Astrocyte of the cerebellum (primary cell): ENCODE measurements around the gene PLXNA2.
A peak's percentile ranks its signal among the peaks of the same experiment; 100 is the strongest.

Experiments
- DNase-seq: peaks from one replicate; pipeline ENCODE4 v3.0.0-alpha.2; 2011; ENCODE audit warnings: low read depth
- H3K4me3 ChIP-seq: 2 replicates; pipeline ENCODE4 v1.5.1; 2011; ENCODE audit warnings: mild to moderate bottlenecking, low read depth, low read length, moderate library complexity
- CTCF ChIP-seq: IDR thresholded peaks from 2 replicates; pipeline ENCODE4 v1.5.1; 2012; ENCODE audit warnings: low read length, low read depth, moderate library complexity, mild to moderate bottlenecking; ENCODE audit errors: missing control alignments
- in situ Hi-C: cut with HindIII; loops from 2 replicates; pipeline ENCODE4 v1.10.0; 2017; ENCODE audit warnings: low sequenced_read_pairs

Gene PLXNA2

GRCh38 chr1:208237241-208237640, 6.9 kb downstream of the PLXNA2 start:
- in situ Hi-C loops = loop anchor here (5.0 kb wide), 1 partner anchor 80 kb away; no protein-coding TSS in a partner anchor
- no peak for TF ChIP-seq CTCF
- no peak for DNase-seq
- H3K4me3 ChIP-seq = no peak overlapping the region

GRCh38 chr1:208235982-208236761, 8.0 kb downstream of the PLXNA2 start:
- H3K4me3 ChIP-seq = no peak overlapping the region
- DNase-seq = peak; percentile 57
- TF ChIP-seq CTCF = no peak
- in situ Hi-C loops = loop anchor here (5.0 kb wide), 1 partner anchor 79 kb away; no protein-coding TSS in a partner anchor

- no peak overlapping the region for H3K4me3 ChIP-seq
- DNase-seq = no peak
- in situ Hi-C loops = loop anchor here (5.0 kb wide), 1 partner anchor 78 kb away; no protein-coding TSS in a partner anchor
- TF ChIP-seq CTCF = no peak
Observed at GRCh38 chr1:208235356-208235981, 8.7 kb downstream of the PLXNA2 start.

GRCh38 chr1:208234721-208235120, 9.5 kb downstream of the PLXNA2 start:
- TF ChIP-seq CTCF = no peak
- H3K4me3 ChIP-seq = no peak overlapping the region
- in situ Hi-C loops = loop anchor here (5.0 kb wide), 2 partner anchors 77 to 207 kb away; no protein-coding TSS in a partner anchor
- DNase-seq = no peak

GRCh38 chr1:208233978-208234377, 10.2 kb downstream of the PLXNA2 start:
- DNase-seq = no peak
- H3K4me3 ChIP-seq = no peak overlapping the region
- no peak for TF ChIP-seq CTCF
- in situ Hi-C loops = loop anchor here (5.0 kb wide), 1 partner anchor 207 kb away; no protein-coding TSS in a partner anchor

- no peak for TF ChIP-seq CTCF
- H3K4me3 ChIP-seq = no peak overlapping the region
- no peak for DNase-seq
- in situ Hi-C loops = loop anchor here (5.0 kb wide), 1 partner anchor 206 kb away; no protein-coding TSS in a partner anchor
Observed at GRCh38 chr1:208233546-208233945, 10.6 kb downstream of the PLXNA2 start.
